Hypothalamus (tissue), 51 donors: ENCODE data around the gene ZNF574.

Source experiments
- DNase-seq, 51 donors: peaks; one replicate each; lab custom pipeline; 2025; lab: John Stamatoyannopoulos, UW

The ZNF574 gene

GRCh38 chr19:42078538-42079275, 2.7 kb downstream of the ZNF574 start:
- no peak for DNase-seq

- DNase-seq = no peak
These were observed 3.3 kb downstream of the ZNF574 start for GRCh38 chr19:42079276-42079669.

- DNase-seq = no peak
These were observed 4.2 kb downstream of the ZNF574 start for GRCh38 chr19:42079886-42080763.

GRCh38 chr19:42080764-42081375, 4.9 kb downstream of the ZNF574 start:
- no peak for DNase-seq

- peak in 2 of 51 donors; percentile 4 to 8 for DNase-seq
These were observed 5.7 kb downstream of the ZNF574 start for GRCh38 chr19:42081584-42082203.

- no peak for DNase-seq
These were observed 7.6 kb downstream of the ZNF574 start for GRCh38 chr19:42083537-42083936.

- DNase-seq = no peak
These were observed 10.3 kb downstream of the ZNF574 start for GRCh38 chr19:42086188-42086736.

GRCh38 chr19:42086770-42087550, 11.0 kb downstream of the ZNF574 start:
- no peak for DNase-seq

- no peak for DNase-seq
These were observed 12.7 kb downstream of the ZNF574 start for GRCh38 chr19:42088471-42089190.

GRCh38 chr19:42089191-42089750, 13.3 kb downstream of the ZNF574 start:
- no peak for DNase-seq

GRCh38 chr19:42089772-42090171, 13.8 kb downstream of the ZNF574 start:
- DNase-seq = no peak

- no peak for DNase-seq
These were observed 14.7 kb downstream of the ZNF574 start for GRCh38 chr19:42090672-42091071.

GRCh38 chr19:42091300-42091699, 15.3 kb downstream of the ZNF574 start:
- DNase-seq = no peak

GRCh38 chr19:42091742-42092141, 15.8 kb downstream of the ZNF574 start:
- no peak for DNase-seq

GRCh38 chr19:42092350-42092749, 16.4 kb downstream of the ZNF574 start:
- no peak for DNase-seq

GRCh38 chr19:42093505-42093904, 17.5 kb downstream of the ZNF574 start:
- no peak for DNase-seq

- no peak for DNase-seq
These were observed 18.0 kb downstream of the ZNF574 start for GRCh38 chr19:42093926-42094325.

- no peak for DNase-seq
These were observed 19.3 kb downstream of the ZNF574 start for GRCh38 chr19:42095142-42095813.
